Lower leg skin (tissue), 3 donors: Measurements from ENCODE around the gene RPL27.
"Not testable (repeated sequence)": the region's sequence is repeated elsewhere in the genome, so short reads cannot be mapped to it uniquely, and the experiment has no call there.

ENCODE experiments used
- CTCF ChIP-seq, 3 donors: fragments of 450-650 bp; IDR thresholded peaks; one replicate each; pipeline ENCODE4 v1.5.1; 2016; ENCODE audit warnings: antibody characterized with exemption in 3 of 3, mild to moderate bottlenecking in 3 of 3, moderate library complexity in 2 of 3
- POLR2A ChIP-seq, 2 donors: fragments of 450-650 bp; IDR thresholded peaks; one replicate each; pipeline ENCODE4 v1.6.1; 2016 to 2017; ENCODE audit warnings: antibody characterized with exemption in 2 of 2, mild to moderate bottlenecking in 1 of 2, moderate library complexity in 1 of 2

DNA sequence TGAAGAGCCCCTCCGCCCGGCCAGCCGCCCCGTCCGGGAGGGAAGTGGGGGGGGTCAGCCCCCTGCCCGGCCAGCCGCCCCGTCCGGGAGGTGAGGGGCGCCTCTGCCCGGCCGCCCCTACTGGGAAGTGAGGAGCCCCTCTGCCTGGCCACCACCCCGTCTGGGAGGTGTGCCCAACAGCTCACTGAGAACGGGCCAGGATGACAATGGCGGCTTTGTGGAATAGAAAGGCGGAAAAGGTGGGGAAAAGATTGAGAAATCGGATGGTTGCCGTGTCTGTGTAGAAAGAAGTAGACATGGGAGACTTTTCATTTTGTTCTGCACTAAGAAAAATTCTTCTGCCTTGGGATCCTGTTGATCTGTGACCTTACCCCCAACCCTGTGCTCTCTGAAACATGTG lies 24.9 kb upstream of the RPL27 start:
- TF ChIP-seq CTCF, POLR2A (IDR thresholded peaks at IDR 0.05): not testable (repeated sequence)
